ENCODE measurements around the gene ISOC2. TPM values are rescaled to one million over a fixed set of nuclear protein-coding genes. Genes with fewer than 3 reads are reported as not detected.

Gene ISOC2
- total RNA-seq, 6 experiments from 2014 or later, result 60.1 to 81.4 (median 66.8) TPM

GRCh38 chr19:55495646-55496349 is 34.4 kb upstream of the ISOC2 start:
- Mint-ChIP-seq H3K9me3 (no peaks in the 10 kb centered on the region), H3K4me3 (peak overlapping the region; percentile 55), H3K27ac (peak overlapping the region; percentile 63), H3K36me3 (ENCODE audit: low read depth) (peaks cover 15% of the 10 kb centered on the region; the same call in 1 of the 2 replicates), H3K4me1 (ENCODE audit: low read depth) (peaks cover 59% of the 10 kb centered on the region), H3K27me3 (ENCODE audit: insufficient read depth) (peaks cover 3% of the 10 kb centered on the region)
- no peak for TF ChIP-seq CTCF (IDR thresholded peaks at IDR 0.05)
- no peak for DNase-seq

GRCh38 chr19:55494172-55494761 is 32.8 kb upstream of the ISOC2 start:
- Mint-ChIP-seq H3K4me1 (ENCODE audit: low read depth) (peaks cover 59% of the 10 kb centered on the region), H3K4me3 (peak overlapping the region; percentile 92), H3K27ac (peak overlapping the region; percentile 92), H3K9me3 (no peaks in the 10 kb centered on the region), H3K36me3 (ENCODE audit: low read depth) (peaks cover 15% of the 10 kb centered on the region; the same call in 1 of the 2 replicates), H3K27me3 (ENCODE audit: insufficient read depth) (peaks cover 3% of the 10 kb centered on the region)
- peak; percentile 59 for DNase-seq
- no peak for TF ChIP-seq CTCF (IDR thresholded peaks at IDR 0.05)

- peaks cover 55% of the 10 kb centered on the region for H3K4me1 Mint-ChIP-seq (ENCODE audit: low read depth)
- H3K27ac Mint-ChIP-seq, result peak overlapping the region; percentile 92
- peaks cover 15% of the 10 kb centered on the region; the same call in 1 of the 2 replicates for H3K36me3 Mint-ChIP-seq (ENCODE audit: low read depth)
- H3K27me3 Mint-ChIP-seq (ENCODE audit: insufficient read depth), result peaks cover 3% of the 10 kb centered on the region
- peak overlapping the region; percentile 92 for H3K4me3 Mint-ChIP-seq
- DNase-seq, result no peak
- no peaks in the 10 kb centered on the region for H3K9me3 Mint-ChIP-seq
- no peak for TF ChIP-seq CTCF (IDR thresholded peaks at IDR 0.05)
Observed at GRCh38 chr19:55493645-55494171, 32.3 kb upstream of the ISOC2 start.

GRCh38 chr19:55493052-55493644 is 31.7 kb upstream of the ISOC2 start:
- Mint-ChIP-seq H3K4me1 (ENCODE audit: low read depth) (peaks cover 59% of the 10 kb centered on the region), H3K9me3 (no peaks in the 10 kb centered on the region), H3K4me3 (peak overlapping the region; percentile 63), H3K36me3 (ENCODE audit: low read depth) (peaks cover 15% of the 10 kb centered on the region; the same call in 1 of the 2 replicates), H3K27ac (peak overlapping the region; percentile 76), H3K27me3 (ENCODE audit: insufficient read depth) (peaks cover 6% of the 10 kb centered on the region)
- TF ChIP-seq CTCF (IDR thresholded peaks at IDR 0.05), result no peak; the same call in 1 of the 2 replicates
- peak; percentile 45 for DNase-seq

GRCh38 chr19:55492362-55492944 is 31.0 kb upstream of the ISOC2 start:
- Mint-ChIP-seq H3K27ac (peak overlapping the region; percentile 76; the same call in 1 of the 2 replicates), H3K27me3 (ENCODE audit: insufficient read depth) (peaks cover 6% of the 10 kb centered on the region), H3K9me3 (no peaks in the 10 kb centered on the region), H3K4me1 (ENCODE audit: low read depth) (peaks cover 61% of the 10 kb centered on the region), H3K36me3 (ENCODE audit: low read depth) (peaks cover 15% of the 10 kb centered on the region; the same call in 1 of the 2 replicates), H3K4me3 (no peak overlapping the region)
- TF ChIP-seq CTCF (IDR thresholded peaks at IDR 0.05), result no peak
- DNase-seq, result no peak

Measured in HFFc6 (cell line).